Stimulated activated CD4-positive, alpha-beta T cell treated with anti-CD3 and anti-CD28 coated beads, Interleukin-2, amount 100 ng/mL, for 24 hours (primary cell): ENCODE data around the gene TMEM107.
"Not testable (repeated sequence)": the region's sequence is repeated elsewhere in the genome, so short reads cannot be mapped to it uniquely, and the experiment has no call there.

Experiments
- DNase-seq, 2 donors: peaks; one replicate each; pipeline ENCODE4 v3.0.0-alpha.2; 2020

Gene TMEM107

DNA sequence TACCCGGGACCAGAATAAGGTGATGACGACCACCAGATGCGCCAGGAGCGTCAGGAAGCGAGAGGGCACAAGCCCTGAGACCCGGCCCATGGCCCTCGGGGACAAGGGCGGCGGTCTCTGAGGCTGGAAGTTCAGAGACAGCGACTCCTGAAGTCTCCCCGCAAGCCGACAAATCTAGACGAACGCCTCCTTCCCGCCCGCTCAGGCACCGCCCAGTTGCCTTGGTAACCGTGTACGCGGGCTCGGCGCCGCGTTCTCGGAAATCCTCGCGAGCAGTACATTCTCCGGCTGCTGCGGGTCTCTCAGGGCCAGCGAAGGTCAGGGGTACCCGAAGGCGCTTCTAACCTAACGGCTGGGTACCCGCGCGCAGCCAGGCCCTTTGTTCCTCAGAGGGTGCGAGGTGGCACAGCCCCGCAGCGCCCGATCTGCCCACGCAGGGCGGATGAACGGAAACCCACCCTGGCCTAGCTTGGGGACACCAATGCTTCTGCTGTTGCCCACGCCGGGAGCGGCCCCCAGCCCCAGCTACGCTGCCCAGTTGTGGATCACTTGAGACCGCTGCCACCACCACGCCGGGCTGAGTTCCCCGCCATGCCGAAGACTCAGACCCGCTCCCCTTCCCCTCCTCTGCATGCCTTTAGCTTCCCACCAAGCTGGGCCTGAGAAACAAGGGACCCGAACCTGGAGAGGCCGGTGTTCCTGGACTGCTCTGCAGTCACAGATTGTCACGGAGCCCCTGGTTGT, at the start of gene TMEM107:
Gene TMEM107, minus strand, starts transcription at position 184 of the 744 bp plus-strand sequence. Its CDS starts 94 bp downstream, at position 90.
- peak; percentile 86 to 90 for DNase-seq

DNA sequence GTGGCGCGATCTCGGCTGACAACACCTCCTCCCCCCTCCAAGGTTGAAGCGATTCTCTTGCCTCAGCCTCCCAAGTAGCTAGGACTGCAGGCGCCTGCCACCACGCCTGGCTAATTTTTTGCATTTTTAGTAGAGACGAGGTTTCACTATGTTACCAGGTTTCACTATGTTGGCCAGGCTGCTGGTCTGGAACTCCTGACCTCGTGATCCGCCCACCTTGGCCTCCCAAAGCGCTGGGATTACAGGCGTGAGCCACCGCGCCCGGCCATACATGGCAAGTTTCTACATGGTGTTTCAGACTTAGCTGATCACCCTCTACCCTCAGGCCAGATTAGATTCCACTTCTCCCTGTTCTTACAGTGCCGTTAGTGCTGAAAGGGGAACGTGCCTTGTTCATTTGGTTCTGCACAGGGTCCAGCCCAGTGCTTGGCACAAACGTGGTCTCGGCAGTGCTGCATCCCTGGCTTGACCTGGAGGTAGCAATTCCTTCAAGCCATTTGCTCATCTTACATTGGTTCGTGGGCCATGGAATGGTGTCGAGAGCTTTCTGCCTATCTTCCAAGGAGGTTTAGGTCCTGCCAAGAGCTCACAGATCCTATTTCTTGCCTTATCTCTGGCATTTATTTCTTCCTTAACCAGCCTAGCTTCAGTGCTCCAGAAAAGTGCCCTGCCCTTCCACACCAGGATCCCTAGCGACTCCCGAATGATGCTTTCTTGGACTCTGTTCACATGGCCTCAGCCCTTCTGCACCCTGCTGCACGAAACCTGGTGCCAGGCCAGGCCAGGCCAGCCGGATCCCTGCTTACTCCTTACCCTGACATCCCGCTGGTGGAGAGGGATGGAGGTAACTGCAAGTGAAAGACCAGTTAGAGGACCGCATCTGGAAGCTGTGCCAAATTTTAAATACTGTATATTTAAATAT, 49.0 kb upstream of the TMEM107 start:
- DNase-seq: no peak

DNA sequence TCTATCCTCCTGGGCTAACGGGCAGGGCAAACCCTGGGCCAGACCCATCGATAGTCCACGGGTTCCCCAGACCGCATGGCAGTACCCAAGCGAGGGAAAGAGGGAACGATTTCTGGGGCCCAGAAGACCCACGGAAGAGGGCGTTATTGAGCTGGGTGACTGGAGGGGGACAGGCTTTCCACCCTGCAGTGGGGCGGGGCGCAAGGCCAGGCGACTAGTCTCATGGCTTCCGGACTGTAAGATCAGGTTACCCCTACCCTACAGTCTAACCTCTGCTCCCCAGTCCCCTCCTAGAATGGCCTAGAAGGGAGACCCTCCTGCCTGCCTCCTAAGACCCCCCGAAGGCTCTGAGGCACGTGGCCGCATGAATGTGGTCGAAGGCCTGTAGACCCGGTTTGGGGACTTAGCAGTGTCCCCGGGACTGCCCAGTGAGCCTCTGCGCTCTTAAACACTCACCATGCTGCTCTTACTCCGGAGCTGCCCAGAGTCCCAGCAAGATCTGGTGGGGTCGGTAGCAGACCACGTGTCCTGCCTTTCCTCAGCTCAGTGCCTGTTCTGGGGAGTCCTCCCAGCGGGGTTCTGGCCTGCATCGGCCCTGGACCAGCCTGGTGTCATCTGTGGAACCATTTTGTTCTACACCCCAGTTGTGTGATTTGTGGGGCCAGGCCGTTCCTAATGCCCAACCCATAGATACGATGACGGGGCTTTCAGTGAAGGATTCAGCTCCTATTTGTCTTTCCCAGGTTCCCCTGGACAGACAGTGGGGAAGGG, 47.4 kb upstream of the TMEM107 start:
- peak; percentile 63 to 72 for DNase-seq

DNA sequence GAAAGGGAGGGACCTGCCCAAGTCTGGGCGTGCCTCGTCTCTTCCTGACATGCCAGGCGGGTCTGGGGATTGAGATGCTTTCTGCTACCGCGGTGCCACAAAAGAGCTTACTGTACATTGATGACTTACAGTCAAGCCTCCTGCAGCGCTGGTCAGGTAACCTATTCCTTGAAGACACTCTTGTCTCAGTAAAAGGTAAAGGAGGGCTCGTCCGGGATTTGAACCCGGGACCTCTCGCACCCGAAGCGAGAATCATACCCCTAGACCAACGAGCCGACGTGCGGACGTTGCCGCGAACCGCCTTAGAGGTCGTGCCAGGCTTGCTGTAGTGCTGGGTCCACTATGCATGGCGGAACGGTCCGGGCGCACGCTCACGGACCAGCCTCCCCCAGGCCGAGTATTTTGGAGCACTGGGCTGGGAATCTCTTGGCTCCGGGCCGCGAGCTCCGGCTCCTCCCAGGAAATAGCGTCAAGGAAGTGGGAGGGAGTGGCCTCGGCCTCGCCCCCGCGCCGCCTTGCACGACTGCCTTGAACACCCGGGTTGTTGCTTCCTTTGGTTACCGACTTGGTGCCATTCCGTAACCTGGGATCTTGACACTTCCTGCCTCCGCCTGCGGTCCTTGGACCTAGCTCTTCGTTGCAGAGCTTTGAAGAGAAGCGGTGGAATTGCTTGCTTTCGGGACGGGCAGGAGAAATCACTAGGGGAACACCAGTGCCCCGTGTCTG, 46.6 kb upstream of the TMEM107 start:
- peak; percentile 91 to 93 for DNase-seq

DNA sequence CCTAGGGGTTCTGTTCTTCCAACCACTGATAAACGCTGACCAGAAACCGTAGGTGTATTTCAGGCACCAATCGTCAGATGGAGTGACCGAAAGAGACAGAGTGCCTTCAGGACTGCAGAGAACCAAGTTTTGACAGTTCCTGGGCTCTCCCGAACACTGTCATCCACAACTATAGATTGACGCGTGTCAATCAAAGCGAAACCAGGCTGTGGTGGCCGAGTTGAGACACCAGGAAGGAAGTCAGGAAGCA, 46.1 kb upstream of the TMEM107 start:
- DNase-seq: no peak

DNA sequence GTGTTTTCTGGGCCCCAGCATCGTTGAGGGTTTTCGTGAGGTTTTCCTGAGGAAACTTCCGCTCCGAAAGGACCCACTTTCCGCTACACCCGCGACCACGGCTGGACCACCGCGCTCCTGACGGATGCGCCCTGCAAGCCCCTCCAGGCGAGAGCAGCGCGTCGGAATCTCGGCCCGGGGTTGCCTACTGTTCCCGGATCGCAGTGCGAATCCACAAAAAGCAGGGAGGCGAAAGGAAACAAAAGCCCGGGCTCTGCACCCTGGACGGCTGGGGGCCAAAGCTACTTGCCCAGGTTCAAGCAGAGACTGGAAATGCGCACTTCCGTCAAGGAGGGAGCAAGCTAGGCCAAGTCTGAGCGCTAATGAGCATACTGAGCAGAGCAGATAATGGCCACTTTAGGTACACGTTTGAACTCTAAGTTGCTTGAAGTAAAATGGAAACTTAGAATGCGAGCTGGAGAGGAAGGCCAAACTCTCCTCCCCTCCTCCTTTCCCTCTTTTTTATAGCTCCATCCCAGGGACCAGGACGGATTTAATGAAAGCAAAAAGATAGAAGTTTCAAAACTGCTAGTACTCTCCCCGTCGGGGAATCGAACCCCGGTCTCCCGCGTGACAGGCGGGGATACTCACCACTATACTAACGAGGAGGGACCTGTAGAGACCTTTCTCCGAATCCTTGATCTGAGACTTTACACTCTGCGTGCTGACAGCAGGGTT, 45.6 kb upstream of the TMEM107 start:
- DNase-seq: peak; percentile 90 to 94

DNA sequence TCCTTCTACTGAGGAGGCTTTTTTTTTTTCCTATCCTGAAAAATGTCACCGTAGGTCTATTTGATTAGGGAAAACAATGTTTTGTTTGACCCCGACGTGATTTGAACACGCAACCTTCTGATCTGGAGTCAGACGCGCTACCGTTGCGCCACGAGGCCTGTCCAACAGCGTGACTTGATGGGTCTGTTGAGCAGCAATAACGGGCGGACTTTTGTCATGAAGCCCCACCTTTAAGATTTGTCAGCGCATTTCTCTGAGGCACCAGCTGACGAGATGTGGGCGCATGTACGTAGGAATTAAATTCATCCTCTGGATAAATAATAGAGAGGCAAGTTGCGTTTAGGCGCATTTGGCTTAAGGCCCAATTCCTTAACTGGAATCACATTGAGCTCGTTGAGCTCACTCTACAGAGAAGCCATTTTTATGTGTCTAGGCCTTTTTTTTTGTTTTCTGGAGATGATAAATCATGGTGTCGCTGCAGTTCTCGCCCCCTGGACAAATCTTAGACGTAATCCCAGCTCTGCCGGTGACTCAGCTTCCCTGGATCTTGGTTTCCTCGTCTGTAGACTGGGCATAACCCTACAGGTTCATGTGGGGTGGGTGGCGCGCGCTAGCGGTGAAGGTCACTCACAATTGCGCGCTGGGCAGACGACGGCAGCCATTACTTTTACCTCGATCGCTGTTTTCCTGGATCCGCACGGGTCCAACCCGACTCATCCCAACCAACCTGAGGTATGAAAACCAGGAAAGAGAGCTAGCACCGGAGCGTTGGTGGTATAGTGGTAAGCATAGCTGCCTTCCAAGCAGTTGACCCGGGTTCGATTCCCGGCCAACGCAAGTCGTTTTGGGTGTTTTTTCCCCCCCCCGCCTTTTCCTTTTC, 44.8 kb upstream of the TMEM107 start:
- DNase-seq: peak; percentile 93 to 96

DNA sequence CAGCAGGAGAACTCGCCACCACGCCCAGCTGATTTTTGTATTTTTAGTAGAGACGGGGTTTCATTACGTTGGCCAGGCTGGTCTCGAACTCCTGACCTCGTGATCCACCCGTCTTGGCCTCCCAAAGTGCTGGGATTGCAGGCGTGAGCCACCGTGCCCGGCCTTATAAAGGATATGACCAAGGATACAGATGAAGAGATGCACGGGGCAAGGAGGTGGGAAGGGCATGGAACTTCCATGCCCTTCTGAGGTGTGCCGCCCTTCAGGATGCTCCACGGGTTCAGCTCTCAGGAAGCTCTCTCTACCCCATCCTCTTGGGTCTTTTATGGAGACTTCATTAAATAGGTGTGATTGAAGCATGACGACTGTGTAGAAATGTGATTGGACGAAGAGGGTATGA, 37.8 kb upstream of the TMEM107 start:
- DNase-seq: not testable (repeated sequence)

DNA sequence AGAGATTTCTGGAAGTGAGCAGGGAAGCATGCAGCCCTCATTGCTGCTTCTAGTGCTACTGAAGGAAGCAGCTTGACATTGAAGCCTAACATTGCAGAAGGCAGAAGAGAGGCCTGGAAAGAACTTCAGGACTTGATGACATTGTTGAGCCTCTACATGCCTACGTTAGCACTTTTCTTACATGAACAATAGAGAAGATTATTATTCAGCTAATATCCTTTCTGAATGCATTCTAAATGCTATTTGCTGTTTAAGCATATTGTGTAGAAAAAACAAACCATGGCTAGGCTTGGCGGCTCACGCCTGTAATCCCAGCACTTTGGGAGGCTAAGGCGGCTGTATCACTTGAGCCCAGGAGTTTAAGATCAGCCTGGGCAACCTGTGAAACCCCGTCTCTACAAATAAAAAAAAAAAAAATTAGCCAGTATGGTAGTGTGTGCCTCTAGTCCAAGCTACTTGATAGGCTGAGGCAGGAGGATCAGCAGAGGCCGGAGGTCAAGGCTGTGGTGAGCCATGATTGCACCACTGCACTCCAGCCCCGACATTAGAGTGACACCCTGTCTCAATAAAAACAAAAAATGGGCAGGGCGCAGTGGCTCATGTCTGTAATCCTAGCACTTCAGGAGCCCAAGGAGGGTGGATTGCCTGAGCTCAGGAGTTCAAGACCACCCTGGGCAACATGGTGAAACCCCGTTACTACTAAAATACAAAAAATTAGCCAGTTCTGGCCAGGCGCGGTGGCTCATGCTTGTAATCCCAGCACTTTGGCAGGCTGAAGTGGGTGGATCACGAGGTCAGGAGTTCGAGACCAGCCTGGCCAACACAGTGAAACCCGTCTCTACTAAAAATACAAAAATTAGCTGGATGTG, 36.4 kb upstream of the TMEM107 start:
- no peak for DNase-seq

DNA sequence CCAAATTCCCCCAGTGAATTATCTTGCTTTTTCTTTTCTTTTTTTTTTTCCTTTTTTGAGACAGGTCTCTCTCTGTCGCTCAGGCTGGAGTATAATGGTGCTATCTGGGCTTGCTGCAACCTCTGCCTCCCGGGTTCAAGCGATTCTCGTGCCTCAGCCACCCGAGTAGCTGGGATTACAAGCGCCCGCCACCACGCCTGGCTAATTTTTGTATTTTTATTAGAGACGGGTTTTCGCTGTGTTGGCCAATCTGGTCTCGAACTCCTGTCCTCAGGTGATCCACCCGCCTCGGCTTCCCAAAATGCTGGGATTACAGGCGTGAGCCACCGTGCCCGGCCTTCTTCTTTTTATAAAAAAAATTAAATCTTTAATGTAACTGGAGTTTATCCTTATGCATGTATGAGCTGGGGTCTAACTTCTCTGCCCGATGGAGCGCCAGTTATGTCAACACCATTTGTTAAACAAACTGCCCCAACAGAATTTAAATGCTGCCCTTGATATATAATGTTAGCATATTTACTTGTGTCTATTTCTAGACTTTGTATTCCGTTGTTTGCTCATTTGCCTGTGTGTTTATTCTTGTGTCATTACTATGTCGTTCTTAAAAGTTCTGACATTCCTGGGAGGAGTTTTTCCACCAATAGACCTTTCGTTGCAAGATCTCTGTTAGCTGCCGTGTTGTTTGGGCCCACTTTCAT, 34.7 kb upstream of the TMEM107 start:
- peak in 1 of 2 donors; percentile 52 for DNase-seq

DNA sequence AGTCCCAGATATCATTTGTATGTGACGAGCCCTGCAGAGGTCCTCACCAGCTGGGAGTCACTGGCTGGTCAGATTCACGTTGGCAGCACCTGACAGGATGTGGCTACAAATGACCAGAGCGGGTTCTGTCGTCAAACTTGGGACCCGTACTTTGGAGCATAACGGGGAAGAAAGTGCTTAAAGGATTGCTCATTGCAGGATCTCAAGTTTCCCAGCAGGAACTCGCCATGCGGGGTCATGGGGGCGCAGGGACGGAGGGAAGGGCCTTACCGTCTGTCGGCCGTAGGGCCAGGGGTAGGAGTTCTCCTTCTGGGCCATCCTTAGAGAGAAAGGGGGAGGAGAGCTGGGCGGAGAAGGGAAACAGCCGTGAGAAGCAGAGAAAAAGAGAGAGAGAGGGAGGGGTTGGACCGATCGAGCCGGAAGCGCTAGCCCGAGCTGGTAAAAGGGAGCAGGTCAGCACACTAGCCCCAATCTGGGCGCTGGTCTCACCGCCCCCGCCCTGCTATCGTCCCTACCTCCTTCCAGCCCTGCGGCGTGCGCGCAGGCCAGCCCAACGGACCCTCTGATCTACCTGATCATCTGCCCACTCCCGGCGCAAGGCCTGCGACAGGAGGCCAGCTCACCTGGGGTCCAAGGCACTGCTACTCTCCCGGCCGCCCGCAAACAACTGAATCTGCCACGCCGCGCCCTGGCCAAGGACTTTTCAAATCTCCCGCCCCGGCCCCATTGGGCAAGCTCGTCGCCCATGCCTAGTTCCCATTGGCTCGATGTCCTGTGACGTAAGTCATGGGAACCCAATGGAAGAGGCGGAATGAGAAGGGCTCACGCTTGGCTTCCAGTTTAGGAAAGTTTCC, 34.0 kb upstream of the TMEM107 start, which contains the start of gene AURKB:
Gene AURKB, minus strand, starts transcription at position 669 of the 854 bp plus-strand sequence. Its CDS starts 351 bp downstream, at position 318.
- peak; percentile 93 to 94 for DNase-seq

DNA sequence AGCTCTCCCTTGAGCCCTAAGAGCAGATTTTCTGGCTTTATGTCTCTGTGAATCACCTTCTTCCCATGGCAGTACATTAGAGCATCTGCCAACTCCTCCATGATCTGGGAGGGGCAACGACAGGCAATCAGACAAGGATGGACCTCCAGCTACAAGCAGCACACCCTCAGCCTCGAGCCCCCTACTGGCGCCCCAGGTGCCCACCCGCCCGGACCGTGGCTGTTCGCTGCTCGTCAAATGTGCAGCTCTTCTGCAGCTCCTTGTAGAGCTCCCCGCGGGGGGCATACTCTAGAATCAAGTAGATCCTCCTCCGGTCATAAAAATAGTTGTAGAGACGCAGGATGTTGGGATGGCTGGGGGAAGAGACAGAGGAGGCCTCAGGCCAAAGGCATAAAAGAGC, 30.4 kb upstream of the TMEM107 start:
- no peak for DNase-seq

DNA sequence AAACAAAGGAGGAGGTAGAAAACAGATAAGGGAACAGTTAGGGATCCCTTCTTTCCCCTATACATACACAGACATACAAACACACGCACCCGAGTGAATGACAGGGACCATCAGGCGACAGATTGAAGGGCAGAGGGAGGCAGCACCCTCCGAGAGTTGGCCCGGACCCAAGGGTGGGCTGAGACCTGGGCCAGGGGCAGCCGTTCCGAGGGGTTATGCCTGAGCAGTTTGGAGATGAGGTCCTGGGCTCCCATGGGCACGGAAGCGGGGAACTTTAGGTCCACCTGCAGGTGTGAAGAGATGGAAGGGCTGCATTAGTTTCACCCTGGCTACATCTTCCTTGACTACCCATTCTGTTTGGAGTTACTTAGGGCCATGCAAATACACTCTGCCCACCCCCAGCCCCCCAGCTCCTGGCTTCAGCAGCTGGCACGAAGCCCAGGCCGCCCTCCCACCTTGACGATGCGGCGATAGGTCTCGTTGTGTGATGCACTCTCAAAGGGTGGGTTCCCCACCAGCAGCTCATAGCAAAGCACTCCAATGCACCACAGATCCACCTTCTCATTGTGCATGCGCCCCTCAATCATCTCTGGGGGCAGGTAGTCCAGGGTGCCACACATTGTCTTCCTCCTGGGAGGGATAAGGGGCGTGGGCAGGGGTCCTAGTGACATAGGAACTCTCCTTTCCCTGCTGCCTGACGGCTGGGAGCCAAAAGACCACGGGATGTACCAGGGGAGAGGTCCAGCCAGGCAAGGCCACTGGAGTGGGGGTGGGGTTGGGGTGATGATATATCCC, 28.8 kb upstream of the TMEM107 start:
- no peak for DNase-seq

DNA sequence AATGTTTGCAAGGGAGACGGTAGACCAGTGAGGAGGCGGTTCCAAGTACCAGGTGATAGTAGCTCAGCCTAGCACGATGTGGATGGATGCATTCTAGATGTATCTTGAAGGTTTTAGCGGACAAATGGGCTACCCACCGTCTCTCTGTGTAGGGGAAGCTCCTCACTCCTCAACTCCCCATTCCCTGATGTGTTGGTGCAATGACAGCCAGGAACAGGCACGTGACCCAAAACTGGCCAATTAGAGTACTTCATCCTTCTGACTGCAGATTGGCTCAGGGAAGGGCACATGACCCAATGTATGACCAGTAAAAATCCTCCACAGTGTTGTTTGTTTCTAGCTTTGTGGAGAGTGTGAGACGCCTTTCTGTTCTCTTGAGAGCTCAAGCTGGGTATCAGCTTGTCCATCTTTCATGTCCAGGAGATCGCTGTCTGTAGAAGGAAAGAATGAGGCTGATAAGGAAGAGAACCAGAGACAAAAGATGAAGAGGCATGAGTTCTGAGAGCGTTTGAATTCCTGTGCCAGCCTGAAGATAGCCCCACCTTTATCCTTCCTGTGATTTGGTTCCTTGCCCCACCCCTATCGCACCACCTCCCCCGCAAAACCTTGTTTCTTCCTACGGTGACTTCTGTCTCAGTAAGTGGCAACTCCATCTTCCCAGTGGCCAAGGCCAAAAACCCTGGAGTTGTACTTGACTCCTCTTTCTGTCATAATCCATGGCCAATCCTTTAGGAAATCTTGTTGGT, 16.1 kb upstream of the TMEM107 start:
- peak in 1 of 2 donors; percentile 64 for DNase-seq

DNA sequence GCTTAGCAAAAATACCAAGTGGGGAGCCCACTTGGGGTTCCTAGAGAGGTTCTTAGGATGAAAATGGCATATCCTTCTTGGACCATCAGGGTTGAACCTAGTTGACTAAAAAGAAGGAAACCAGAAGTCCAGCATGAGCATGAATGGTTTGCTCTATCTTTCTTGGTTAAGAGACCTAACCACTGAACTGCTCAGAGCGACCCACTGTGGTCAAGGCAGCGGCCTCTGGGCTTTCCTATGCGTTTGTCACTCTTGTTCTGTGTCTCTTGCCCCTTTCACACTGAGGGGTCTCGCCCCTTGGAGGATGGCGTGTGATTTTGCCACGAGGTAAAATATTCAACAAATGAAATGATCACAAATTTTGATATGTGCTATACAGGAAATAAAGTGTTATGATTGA, 14.3 kb upstream of the TMEM107 start:
- DNase-seq: no peak

DNA sequence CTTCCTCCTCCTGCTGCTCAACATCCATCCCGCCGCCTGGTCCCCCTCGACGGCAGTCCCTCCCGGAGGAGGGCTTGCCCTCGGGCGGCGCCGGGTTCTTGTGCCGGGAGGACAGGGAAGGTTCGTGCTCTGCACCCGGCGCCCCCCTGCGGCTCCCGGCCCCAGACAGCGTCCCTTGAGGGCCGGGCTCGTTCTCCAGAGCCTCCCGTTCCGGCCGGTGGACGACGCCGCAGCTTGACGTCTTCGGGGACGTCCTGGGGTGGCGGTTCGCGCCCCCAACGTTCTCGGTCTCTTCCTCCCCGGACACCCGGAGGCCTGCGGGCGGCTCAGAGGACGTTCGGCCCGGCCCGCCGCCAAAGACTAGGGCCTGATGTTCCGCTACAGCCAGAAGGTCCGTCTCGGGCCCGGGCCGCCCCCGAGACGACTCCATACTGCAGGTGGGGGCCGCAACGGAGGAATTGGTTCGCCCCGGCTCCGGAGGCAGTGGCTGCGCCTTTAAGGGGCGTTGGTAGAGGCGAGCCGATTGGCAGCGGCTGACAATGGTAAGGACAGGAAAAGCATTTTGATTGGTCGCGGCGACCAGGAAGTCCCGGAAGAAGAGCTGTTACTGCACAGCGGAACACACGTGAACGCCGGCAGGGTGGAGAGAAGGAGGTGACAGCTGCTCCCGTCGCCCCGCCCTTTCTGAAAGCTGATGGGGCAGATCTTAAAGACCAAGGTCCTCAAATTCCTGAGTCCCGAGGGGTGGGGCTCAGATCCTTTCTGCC, 13.7 kb upstream of the TMEM107 start, which contains the start of gene BORCS6:
Gene BORCS6, minus strand, starts transcription at position 470 of the 767 bp plus-strand sequence. Its CDS starts 40 bp downstream, at position 430.
- peak; percentile 94 for DNase-seq
